HL-60 (cell line): ENCODE measurements around the gene CLDN15.

ENCODE experiments used
- DNase-seq, 2 experiments: peaks; one replicate each; pipeline ENCODE4 v3.0.0-alpha.2; 2010 to 2020; ENCODE audit warnings: low read depth in 1 of 2, low spot score in 1 of 2
- H3K27ac ChIP-seq: fragments of 250-450 bp; sonication (Bioruptor Pico); replicated peaks from 2 replicates; pipeline ENCODE4 v1.5.1; 2020; ENCODE audit warnings: mild to moderate bottlenecking, moderate library complexity
- H3K27me3 ChIP-seq: fragments of 250-450 bp; sonication (Bioruptor Pico); 2 replicates; pipeline ENCODE4 v1.5.1; 2021; ENCODE audit warnings: mild to moderate bottlenecking, moderate library complexity; ENCODE audit not compliant: insufficient read depth, poor library complexity, severe bottlenecking
- H3K4me3 ChIP-seq: replicated peaks from 2 replicates; pipeline ENCODE4 v1.5.1; 2011; ENCODE audit warnings: mild to moderate bottlenecking, control low read depth, low read length; ENCODE audit not compliant: insufficient read depth
- GABPA ChIP-seq: IDR thresholded peaks from 2 replicates; pipeline ENCODE4 v1.6.1; 2012; ENCODE audit warnings: low read depth
- POLR2AphosphoS5 ChIP-seq: IDR thresholded peaks from 2 replicates; pipeline ENCODE4 v1.6.1; 2012; ENCODE audit warnings: low read depth
- REST ChIP-seq: IDR thresholded peaks from 2 replicates; pipeline ENCODE4 v1.6.1; 2012; ENCODE audit warnings: low read depth; ENCODE audit not compliant: insufficient replicate concordance
- SPI1 ChIP-seq: IDR thresholded peaks from 2 replicates; pipeline ENCODE4 v1.6.1; 2012; ENCODE audit warnings: low read depth, mild to moderate bottlenecking, borderline replicate concordance
- TF ChIP-seq, protein P1 (sequence below): IDR thresholded peaks from one replicate; pipeline ENCODE4 v1.5.1; 2011; ENCODE audit warnings: low read length, control low read depth, inconsistent platforms; ENCODE audit not compliant: insufficient read depth

CLDN15 gene

GRCh38 chr7:101250324-101250723, 12.7 kb upstream of the CLDN15 start:
- H3K27me3 ChIP-seq: no peaks in the 10 kb centered on the region
- TF ChIP-seq, protein P1, sequence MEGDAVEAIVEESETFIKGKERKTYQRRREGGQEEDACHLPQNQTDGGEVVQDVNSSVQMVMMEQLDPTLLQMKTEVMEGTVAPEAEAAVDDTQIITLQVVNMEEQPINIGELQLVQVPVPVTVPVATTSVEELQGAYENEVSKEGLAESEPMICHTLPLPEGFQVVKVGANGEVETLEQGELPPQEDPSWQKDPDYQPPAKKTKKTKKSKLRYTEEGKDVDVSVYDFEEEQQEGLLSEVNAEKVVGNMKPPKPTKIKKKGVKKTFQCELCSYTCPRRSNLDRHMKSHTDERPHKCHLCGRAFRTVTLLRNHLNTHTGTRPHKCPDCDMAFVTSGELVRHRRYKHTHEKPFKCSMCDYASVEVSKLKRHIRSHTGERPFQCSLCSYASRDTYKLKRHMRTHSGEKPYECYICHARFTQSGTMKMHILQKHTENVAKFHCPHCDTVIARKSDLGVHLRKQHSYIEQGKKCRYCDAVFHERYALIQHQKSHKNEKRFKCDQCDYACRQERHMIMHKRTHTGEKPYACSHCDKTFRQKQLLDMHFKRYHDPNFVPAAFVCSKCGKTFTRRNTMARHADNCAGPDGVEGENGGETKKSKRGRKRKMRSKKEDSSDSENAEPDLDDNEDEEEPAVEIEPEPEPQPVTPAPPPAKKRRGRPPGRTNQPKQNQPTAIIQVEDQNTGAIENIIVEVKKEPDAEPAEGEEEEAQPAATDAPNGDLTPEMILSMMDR: no peak
- no peak for TF ChIP-seq POLR2AphosphoS5
- no peak for TF ChIP-seq GABPA
- TF ChIP-seq SPI1: no peak
- no peak for TF ChIP-seq REST
- H3K4me3 ChIP-seq: no peak overlapping the region
- no peak for DNase-seq
- no peak overlapping the region for H3K27ac ChIP-seq

DNA sequence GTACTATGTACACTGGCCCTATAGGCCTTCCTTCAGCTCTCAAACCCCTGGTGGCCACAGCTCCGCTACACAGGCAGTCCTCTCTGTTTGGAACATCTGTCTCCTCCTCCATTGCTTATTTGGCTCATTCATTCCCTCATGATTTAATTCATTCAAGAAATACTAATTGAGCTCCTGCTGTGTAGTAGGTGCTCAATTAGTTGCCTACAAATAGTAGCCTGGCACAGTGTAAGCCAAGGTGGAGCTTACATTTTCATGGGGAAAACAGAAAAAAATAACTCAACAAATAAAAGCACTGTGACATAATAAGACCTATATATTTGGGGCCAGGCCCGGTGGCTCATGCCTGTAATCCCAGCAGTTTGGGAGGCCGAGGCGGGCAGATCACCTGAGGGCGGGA, 10.7 kb upstream of the CLDN15 start:
- H3K27me3 ChIP-seq: no peaks in the 10 kb centered on the region

DNA sequence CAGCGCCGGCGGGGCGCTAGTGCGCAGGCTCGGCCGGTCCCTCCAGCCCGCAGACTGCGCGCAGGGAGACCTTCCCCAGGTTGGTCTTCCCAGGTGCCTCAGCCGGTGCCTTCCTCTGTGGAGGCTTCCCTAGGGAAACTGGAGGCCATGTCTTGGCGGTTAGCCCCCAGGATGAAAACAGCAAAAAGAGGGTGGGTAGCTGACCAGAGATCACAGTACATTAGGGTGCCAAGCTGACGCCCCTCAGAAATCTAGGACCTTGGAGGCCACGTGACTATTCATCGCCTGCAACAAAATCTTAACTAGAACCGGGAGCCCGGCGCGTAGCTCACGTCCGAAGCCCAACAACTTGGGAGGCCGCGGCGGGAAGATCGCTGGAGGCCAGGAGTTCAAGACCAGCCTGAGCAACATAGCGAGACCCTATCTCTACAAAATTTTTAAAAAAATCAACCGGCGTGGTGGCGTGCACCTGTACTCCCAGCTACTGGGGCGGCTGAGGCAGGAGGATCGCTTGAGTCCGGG, 7.6 kb upstream of the CLDN15 start:
- TF ChIP-seq GABPA: no peak
- no peak for TF ChIP-seq SPI1
- no peak for TF ChIP-seq POLR2AphosphoS5
- TF ChIP-seq, protein P1: no peak
- TF ChIP-seq REST: no peak

More for the DNA sequence above, 10.7 kb upstream of the CLDN15 start:
- Histone ChIP-seq H3K4me3 (no peak overlapping the region), H3K27ac (no peak overlapping the region)
- TF ChIP-seq GABPA (no peak), POLR2AphosphoS5 (no peak), REST (no peak), SPI1 (no peak)
- TF ChIP-seq, protein P1: no peak
- DNase-seq: no peak

More for the DNA sequence above, 7.6 kb upstream of the CLDN15 start:
- Histone ChIP-seq H3K4me3 (peak overlapping the region; percentile 79), H3K27me3 (no peaks in the 10 kb centered on the region), H3K27ac (peak overlapping the region; percentile 88)
- no peak for DNase-seq
